IPS-NIHi7 (cell line): ENCODE results near the gene TBRG1.

ENCODE experiments used
- DNase-seq: peaks from one replicate; pipeline ENCODE4 v3.0.0; 2012; ENCODE audit warnings: mixed read lengths; ENCODE audit errors: extremely low spot score

TBRG1 gene

DNA sequence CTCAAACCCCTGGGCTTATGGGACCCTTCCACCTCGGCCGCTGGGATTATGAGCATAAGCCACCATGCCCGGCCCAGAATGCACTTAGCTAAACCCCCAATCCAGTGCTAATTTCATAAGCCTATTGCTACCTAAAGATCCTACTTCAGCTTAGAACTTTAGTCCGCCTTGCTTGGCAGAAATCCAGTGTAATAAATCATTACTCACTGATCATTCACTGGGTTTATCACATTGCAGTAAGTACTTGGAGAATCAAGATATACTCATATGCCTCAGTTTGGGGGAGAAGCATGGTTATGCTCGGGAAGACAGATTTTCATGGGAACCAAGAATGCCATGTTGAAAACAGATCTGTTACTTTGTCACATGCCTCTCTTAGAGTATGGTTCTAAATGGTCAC is 3.8 kb upstream of the TBRG1 start:
- DNase-seq = no peak

DNA sequence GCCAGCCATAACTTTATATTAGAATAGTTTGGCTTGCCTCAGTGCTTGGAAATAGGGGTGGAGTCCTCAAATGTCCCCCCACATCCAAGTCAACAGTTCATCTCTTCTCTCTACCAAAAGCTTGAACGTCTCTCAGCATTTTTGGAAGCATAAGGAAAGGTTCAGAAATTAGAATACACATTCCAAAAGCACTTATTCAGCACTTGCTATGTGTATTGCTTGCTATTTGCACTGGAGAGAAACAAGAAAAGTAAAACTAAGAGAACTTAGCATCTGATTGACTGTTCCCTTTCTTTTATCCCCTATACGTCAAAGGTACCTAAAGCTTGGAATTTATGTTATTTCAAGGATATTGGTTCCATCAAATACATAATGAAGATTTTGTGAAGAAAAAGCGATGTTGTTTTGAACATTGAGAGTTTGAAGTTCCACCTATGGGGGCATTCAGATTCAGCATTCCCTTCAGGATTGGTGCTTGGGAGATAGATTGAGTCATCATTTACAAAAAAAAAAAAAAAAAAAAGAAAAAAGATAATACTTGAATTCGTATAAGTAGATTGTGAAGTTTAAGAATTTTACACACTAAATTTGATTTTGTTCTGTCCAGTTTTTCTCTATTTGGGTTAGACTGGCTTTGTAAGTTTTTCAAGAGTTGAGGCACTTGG is 1.3 kb downstream of the TBRG1 start:
- no peak for DNase-seq

DNA sequence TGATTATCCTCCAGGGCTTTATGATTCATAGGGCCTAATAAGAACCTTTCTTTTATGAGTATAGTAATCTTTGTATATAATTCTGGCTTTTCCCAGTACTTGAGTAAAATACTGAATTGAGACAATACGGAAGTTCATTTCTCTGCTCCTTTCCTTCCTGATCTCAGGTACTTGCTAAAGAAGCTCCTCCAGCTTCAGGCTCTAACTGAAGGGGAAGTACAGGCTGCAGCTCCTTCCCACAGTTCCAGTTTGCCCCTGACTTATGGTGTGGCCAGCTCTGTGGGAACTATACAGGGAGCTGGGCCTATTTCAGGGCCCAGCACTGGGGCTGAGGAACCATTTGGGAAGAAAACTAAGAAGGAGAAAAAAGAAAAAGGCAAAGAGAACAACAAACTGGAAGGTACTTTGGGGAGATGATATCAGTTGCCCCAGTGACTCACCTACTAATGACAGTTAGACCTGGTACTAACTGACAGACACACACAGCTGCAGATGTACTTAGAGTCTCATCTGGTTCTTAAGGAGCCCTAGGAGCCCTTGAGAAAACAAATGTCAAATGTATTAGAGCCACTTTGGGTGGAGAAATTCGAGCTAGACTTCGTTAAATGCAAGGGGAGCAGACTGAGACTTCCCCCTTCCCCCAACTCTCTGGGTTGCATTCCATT is 3.0 kb downstream of the TBRG1 start:
- DNase-seq = no peak

DNA sequence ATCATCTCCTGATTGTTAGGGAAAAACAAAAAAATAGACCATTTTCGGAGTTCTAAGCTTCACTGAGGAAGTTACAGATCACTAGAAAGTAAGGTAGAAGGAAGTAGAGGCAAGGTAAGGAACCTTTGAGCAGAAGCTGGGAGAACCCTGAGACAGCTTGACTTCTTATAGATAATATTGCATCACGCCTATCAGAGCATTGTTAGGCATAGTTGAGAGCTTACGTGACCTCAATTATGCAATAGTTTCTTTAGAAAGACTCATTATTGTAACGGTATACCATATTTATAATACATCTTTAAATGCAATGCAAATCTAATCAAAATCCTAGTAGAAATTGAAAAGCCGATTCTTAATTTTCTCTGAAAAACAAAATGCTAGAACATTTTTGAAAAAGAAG is 4.9 kb downstream of the TBRG1 start:
- no peak for DNase-seq

DNA sequence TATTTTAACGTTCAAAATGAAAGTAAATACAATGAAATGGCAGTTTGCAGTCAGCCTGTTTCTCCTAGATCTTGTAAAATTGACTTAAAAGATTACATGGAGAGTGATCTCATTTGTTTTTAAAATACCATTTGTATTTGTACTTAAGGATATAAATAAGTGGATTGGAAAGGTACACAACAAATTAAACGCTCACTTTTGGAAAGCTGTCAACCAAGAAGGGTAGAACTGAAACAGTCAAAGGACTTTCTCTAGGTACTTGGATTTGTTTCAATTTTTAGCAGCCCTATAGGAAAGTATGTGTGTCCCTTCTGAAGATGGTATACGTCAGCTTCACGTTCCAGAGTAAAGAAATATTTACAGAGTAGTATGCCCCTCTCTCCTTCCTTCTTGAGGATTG is 7.3 kb downstream of the TBRG1 start:
- no peak for DNase-seq

DNA sequence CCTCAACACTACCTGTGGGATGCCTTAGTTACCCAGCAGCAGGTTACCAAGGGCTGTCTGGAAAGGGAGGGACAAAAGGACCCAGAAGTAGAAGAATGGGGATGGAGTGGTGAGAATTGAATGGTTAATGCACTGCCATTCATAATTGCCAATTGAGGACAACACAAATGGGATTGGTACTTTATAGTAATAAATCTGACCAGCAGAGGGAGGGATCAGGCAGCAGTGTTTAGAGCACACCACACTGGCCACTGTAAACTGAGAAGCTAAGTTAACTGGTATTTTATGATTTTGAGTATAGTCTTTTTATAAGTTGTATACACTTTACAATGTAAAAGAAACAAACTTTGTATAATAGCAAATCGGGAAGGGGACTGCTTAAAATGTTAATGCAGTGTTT is 10.7 kb downstream of the TBRG1 start:
- no peak for DNase-seq

DNA sequence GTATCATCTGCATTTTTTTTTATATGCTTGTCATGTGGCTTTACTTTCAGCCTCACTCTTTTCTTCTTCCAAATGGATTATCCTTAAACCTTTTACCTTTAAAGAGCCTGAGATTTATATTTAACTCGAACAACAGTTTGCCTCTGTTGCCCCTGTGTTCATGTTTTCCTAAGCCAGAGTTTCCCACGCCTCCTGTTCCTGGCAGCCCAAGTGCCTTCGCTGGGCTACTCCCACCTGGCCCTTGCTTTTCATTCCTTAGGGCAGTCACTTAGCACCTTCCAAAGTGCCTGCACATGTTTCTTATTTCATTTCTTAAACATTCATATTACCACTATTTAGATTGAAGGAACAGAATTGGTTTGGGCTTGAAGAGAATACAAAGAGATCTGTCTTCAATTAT is 13.3 kb downstream of the TBRG1 start:
- DNase-seq = no peak

DNA sequence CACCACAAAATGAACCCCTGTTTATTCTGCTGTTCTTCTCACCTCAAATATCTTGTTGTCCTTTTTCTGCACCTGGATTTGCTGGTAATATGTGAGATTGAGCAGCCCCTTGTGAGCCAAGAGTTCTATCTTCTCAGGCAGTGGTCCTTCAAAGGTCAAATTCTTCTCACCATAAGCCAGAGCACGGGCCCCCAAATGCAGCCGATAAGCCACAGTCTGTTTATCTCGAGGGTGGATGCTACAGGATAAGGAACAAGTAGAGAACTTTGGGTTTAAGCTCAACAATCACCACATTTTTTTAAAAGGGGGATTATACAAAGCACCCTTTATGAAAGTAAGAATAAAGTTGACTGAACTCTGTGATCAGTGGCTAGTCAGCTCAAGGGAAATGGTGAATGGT is 15.8 kb downstream of the TBRG1 start:
- no peak for DNase-seq

DNA sequence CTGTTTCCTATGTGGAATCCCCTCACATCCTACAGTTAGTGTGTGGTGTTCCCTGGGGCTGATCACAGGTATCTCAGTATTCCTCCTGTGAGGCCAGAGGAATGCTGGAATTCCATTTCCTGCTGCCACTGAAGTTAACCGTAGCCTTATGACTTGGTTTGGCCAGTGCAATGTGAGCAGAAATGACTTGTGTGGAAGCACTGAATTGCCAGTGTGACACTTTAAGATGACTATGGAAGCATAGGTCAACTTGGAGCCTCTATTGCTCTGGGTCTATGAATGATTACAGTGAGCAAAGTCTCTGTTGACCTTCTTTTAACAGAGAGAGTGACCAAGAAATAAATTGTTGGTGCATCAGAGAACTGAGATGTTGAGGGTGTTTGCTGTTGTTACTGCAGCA is 16.5 kb downstream of the TBRG1 start:
- DNase-seq = no peak

DNA sequence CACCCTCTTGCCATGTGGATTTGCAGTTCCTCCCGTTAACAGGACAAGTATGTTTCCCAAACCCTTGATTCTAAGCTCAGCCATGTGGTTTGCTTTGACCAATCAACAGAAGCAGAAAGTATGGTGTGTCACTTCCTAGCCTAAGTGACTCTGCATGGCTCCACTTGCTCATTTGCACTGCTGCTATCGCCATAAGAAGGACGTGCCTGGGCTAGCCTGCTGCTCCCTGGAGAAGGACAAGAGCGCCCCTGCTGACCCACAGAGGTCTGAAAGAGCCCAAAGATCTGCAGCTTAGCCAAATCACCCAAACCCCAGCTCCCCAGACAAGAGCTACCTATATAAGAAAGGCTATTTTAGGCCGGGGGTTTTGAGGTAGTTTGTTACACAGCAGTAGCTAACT is 18.0 kb downstream of the TBRG1 start:
- DNase-seq = peak; percentile 33

DNA sequence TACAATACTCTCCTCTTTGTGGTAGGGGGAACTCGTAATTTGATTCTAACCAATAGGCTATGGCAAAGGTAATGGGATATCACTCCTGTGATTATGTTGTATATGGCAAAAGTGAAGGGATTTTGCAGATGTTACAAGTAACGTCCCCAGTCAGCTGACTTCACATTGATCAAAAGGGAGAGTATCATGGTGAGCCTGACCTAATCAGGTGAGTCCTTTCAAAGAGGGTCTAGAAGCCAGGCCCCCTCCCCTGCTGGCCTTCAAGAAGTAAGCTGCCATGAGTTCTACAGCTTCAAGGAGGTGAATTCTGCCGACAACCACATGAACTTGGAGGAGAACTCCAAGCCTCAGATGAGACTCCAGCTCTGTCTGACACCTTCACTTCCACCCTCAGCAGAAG is 20.0 kb downstream of the TBRG1 start:
- DNase-seq = no peak

DNA sequence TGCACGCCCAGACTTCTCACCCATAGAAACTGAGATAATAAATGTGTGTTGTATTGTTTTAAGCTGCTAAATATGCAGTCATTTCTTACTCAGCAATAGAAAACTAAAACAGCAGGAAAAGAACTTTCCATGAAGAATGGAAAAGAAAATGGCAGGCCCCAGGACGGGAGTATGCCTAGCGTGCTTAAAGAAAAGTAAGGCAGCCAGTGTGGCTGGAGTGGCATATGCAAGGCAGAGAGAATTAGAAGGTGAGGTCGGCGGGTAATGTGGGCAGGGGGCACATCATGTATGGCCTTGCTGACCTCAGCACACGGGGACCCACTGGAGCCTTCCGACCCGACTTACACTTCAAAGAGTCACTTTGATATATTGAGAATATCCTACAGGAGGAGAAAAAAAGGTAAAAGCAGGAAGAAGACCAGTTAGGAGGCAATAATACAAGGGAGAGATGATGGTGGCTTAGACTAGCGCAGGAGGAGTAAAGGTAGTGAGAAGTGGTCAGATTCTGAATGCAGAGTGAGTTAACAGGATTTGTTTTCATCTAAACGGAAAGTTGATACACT is 20.5 kb downstream of the TBRG1 start:
- DNase-seq = no peak

DNA sequence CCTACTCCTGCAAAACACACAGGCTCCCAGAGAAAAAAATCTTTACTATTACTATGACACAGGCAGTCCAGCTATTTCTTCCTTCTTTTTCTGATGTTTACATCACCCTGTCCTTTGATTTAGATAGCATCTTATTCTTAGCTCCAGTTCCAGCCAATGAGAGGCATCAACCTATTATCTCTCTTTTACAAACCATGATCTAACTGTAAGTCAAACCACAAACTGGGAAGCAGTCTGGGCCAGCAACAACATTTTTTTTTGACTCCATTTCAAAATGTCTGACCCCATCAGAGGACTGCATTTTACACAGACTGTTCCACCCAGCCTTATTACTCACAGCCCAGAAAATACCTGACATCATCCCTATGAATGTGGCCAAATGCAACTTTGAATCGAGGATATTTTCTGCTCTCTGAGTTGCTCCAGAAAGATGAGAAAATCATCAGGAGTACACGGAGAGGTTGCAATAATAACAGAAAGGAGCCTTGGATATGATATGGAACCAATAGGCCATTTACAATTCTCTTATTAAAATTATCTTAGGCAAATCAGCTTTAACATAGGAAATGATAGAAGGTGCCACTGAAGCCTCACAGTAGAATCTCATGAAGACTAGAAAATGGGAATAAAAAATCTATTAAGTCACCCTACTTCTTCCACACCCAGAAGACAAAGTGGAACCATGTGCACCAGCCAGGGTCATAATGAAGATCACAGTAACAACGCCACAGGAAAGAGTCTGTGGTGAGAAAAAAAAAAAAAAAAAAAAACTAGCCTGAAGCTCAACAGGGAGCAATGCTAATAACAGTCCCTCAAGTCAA is 21.2 kb downstream of the TBRG1 start:
- no peak for DNase-seq

DNA sequence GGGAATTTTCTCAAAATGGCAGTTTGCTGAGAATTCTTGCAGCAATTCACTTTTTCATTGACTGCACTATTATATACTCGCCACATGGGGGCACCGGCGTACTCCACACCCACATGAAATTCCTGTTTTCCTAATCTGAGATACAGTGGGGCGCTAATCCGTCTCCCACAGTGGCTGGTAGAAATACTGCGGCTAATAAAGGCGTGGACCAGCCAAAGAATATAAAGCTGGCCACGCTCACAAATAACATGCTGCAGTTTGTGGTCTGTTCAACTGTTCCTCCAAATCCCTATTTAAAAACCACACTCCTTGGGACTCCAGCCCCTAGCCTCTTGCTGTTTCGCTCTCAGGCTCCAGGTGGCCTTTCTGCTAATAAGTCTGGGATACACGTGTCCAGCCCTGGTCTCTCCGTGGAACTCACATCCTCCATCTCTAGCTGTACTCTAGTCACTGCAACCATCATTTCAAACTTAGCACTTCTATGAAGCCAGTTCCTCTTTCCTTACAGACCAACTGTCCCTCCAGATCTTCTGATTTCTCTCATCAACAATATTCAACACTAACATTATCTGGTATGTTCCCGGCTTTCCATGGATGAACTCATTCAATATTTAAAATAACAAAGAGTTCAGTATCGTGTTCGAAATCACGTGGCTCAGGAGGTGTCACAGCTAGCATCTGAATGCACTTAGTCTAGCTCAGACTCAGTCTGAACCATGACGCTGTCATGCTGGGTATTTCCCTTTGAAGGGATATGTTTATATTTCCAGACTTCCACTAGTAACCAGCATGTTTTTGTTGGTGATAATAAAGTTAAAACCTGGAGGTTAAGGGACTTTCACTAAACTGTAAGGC is 22.0 kb downstream of the TBRG1 start:
- DNase-seq = peak; percentile 75

DNA sequence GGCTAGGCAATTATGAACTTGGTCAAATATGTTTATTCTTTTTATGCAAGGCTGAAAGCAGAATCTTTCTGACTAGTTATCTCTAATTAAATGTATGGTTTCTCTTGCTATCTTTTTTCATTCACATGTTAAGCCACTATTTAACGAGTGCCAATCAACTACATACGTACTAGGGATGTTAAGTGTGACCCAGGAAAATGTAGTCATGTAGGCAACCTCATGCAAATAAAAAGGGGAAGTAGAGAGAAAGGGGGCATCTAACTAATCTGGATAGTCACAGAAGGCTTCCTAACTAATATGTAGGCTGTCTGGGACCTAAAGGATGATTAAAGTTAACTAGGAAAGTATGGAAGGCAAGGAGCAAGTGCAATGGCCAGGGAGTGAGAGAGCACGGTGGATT is 23.5 kb downstream of the TBRG1 start:
- DNase-seq = no peak

DNA sequence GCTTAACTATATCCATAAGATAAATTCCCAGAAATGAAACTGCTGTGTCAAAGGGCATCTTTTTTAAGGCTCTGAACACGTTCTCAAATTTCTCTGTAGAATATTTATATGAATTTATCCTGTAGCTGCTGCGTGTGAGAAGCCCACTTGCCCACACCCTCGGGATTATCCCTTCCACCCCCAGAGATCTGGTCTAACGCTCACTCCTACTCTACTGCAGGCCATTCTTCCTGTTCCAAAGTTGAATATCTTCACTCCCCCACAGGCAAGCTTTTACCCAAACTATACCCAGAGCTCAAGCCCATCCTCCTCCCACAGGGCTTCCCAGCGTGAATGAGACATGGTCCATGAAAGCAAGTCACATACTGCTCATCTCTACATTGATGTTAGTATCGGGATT is 25.9 kb downstream of the TBRG1 start:
- DNase-seq = no peak

DNA sequence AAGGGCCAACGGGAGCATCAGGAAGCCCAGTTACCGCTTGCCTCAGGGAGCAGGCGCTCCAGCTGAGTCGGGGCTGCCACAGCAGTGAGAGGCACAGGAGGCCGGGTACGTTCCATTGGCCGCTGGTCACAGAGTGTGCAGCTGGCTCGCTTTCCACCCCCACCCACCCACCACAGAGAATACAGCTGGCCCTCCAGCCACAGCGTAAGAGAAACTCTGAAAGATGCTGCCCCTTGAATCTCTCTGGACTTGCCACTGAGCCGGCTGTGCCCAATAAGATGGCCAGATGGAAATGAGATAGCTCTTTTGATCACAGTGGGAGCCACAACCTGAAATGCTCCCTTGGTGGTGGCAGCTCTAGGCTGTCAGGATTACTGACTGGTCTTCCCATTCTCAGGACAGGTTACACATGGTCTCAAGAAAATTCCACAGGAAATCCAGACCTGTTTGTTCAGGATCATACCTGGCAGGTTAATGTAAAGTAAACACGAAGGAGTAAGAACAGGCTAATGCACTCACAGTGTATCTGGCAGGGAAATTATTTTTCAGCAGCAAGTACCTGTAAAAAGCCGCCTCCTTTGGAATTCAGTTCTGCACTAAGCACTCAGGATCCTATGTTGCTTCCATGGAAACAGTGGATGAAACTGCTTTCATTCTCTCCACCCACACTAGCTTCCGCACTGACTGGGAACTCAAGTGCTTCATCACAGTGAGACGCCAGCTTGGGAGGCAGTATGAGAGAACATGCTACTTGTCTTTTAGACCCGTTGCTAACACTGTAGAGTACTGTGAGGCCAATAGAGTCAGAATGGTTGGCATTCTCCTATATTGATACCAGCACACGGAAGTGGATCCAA is 34.3 kb downstream of the TBRG1 start:
- DNase-seq = peak; percentile 22

DNA sequence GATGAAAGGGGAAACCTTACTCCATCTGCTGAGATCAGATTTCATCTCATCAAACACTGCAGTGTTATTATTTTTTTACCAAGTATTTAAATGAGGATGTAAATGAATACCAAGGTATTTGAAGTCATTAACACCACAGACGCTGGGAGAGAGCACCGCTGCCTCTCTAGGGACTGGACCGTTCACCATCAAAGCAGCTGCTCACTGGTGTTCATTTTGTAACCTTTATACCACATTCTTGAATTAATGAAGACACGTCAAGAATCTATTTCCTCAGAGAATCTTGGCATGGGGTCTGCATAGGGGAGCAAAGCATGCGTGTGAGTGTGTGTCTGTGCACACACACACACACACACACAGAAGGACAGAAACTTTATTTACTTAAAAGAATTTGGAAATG is 35.2 kb downstream of the TBRG1 start:
- DNase-seq = no peak

DNA sequence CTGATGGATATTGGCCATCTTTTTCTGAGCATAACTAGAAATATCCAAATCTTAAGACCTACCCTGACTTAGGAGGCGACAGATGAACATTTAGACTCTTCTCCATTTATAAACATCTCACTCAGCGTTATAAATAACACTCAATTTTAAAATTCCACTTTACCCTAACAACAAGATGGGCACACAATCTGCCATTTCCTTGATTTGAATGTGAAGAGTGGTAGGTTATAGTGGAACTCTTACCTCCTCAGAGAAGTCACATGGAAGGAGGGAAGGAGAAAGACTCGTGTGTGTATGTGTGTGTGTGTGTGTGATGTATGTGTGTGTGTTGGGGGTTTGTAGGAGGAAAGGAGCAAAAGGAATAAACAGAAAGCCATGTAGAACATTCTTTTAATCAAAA is 35.8 kb downstream of the TBRG1 start:
- no peak for DNase-seq

DNA sequence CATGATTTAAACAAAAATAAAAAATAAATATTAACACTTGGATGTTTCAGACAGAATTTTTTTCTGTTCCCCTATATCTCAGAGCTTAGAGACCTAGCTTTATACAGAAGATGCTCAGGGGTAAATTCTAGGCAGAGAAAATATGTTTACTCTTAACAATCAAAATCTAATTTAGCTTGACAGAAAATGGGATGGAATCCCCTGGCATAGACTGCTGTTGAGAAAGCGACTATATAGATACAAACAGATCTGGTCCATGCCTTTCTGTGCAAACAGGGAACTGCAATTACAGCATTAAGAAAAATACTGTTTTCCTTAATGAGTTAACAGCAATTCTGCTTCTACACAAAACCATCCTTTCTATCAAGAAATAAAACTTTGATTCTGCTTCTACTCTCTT is 36.3 kb downstream of the TBRG1 start:
- DNase-seq = no peak

DNA sequence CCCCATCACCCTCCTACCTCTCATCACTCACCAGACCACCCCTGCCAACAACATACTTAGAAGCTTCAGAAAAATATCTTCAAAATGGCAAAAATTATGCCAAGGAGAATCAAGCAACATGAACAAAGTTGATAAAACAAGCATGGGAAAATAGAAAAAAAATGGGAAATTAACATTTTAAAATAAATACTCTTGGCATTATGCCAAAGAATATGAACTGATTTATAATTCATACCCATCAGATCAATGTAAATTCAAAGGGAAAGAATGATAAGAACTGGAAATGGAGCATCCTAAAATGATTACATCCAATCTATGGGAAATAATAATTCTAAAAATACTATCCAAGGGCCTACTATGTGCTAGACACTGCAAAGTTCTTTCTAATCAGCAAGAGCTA is 38.9 kb downstream of the TBRG1 start:
- DNase-seq = no peak
